Stomach (tissue), 4 donors: ENCODE measurements around the gene AGAP1.

Source experiments
- POLR2AphosphoS5 ChIP-seq, 3 donors: sonication (generic); formaldehyde crosslinking; IDR thresholded peaks; one replicate each; pipeline ENCODE4 v1.6.1; 2016; ENCODE audit warnings: antibody characterized with exemption in 3 of 3
- TF ChIP-seq, protein P1 (sequence below), 7 experiments: fragments of 450-650 bp in 4 of 7; fragments of 200-600 bp in 3 of 7; sonication (generic) in 3 of 7; IDR thresholded peaks; one replicate each; pipeline ENCODE4 v1.5.1; 2016 to 2019; ENCODE audit warnings: antibody characterized with exemption in 7 of 7, control low read depth in 2 of 7, mild to moderate bottlenecking in 1 of 7

GRCh38 chr2:236105955-236106607 is 612.2 kb downstream of the AGAP1 start:
- TF ChIP-seq, protein P1, sequence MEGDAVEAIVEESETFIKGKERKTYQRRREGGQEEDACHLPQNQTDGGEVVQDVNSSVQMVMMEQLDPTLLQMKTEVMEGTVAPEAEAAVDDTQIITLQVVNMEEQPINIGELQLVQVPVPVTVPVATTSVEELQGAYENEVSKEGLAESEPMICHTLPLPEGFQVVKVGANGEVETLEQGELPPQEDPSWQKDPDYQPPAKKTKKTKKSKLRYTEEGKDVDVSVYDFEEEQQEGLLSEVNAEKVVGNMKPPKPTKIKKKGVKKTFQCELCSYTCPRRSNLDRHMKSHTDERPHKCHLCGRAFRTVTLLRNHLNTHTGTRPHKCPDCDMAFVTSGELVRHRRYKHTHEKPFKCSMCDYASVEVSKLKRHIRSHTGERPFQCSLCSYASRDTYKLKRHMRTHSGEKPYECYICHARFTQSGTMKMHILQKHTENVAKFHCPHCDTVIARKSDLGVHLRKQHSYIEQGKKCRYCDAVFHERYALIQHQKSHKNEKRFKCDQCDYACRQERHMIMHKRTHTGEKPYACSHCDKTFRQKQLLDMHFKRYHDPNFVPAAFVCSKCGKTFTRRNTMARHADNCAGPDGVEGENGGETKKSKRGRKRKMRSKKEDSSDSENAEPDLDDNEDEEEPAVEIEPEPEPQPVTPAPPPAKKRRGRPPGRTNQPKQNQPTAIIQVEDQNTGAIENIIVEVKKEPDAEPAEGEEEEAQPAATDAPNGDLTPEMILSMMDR (IDR thresholded peaks at IDR 0.05): no peak
- TF ChIP-seq POLR2AphosphoS5 (IDR thresholded peaks at IDR 0.05): no peak
